VCaP (cell line): Measurements from ENCODE around the gene NHERF1.
A peak's percentile ranks its signal among the peaks of the same experiment; 100 is the strongest.

Experiments used
- H3K27ac ChIP-seq: fragments of 450-650 bp; 2 replicates; pipeline ENCODE4 v1.5.1; 2017
- TF ChIP-seq, protein P1 (sequence below): fragments of 450-650 bp; conservative IDR thresholded peaks from 2 replicates; pipeline ENCODE4 v1.5.1; 2017; ENCODE audit warnings: mild to moderate bottlenecking, moderate library complexity

Gene NHERF1

DNA sequence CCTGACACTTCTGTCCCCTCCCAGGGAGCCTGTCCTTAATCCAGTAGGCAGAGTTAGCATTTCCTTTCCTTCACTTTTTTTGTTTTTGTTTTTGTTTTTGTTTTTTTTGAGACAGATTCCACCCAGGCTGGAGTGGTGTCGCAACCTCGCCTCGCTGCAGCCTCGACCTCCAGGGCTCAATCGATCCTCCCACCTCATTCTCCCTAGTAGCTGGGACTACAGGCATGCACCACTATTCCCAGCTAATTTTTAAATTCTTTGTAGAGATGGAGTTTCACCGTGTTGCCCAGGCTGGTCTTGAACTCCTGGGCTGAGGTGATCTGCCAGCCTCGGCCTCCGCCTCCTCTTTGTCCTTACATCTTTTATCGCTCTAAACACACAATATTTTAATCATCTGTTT, 4.0 kb downstream of the NHERF1 start:
- no peak overlapping the region for H3K27ac ChIP-seq
- TF ChIP-seq, protein P1, sequence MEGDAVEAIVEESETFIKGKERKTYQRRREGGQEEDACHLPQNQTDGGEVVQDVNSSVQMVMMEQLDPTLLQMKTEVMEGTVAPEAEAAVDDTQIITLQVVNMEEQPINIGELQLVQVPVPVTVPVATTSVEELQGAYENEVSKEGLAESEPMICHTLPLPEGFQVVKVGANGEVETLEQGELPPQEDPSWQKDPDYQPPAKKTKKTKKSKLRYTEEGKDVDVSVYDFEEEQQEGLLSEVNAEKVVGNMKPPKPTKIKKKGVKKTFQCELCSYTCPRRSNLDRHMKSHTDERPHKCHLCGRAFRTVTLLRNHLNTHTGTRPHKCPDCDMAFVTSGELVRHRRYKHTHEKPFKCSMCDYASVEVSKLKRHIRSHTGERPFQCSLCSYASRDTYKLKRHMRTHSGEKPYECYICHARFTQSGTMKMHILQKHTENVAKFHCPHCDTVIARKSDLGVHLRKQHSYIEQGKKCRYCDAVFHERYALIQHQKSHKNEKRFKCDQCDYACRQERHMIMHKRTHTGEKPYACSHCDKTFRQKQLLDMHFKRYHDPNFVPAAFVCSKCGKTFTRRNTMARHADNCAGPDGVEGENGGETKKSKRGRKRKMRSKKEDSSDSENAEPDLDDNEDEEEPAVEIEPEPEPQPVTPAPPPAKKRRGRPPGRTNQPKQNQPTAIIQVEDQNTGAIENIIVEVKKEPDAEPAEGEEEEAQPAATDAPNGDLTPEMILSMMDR: no peak

DNA sequence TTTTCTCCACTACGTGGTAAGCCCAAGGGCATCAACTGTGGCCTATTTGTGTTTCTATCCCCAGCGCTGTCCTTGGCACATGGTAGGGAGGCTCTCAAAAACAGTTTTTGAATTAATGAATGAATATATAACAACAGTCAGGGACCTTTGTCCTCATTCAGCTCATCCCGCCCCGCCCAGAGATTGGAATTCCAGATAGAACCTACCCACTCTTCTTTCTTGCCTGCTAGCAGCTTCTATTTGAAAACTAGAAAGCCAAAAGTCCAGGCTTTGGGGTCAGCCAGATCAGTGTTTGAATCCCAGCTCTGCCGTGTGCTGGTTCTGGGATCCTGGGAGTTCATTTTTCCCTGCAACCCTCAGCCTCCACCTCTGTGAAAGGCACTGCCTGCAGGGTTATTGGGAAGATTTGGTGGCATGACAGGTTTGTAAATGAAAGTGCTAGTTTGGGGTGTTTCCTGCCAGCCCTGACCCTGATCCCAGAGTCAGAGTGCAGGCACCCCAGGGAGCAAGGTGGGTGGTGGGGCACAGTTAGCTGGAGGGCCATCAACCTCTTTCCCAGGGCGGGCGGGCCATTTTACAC, 4.5 kb downstream of the NHERF1 start:
- TF ChIP-seq, protein P1: no peak
- H3K27ac ChIP-seq: no peak overlapping the region

DNA sequence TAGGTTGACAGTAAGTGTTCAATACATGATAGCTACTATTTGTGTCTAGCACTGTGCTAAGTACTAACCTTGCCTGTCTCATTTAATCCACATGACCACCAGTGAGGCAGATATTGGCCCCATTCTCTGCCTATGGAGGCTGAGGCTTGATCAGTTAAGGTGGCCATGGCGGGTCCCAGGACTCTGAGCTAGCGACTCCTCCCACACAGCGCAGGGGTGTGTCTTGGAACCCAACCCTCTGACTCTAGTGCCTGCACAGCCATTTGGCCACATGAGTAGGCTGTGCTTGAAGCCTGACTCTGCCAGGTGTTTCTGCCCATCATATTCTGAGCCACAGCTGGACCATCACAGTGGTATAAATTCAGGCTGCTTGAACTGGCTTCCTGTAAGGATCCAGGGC, 6.4 kb downstream of the NHERF1 start:
- no peak overlapping the region for H3K27ac ChIP-seq
- TF ChIP-seq, protein P1: no peak

DNA sequence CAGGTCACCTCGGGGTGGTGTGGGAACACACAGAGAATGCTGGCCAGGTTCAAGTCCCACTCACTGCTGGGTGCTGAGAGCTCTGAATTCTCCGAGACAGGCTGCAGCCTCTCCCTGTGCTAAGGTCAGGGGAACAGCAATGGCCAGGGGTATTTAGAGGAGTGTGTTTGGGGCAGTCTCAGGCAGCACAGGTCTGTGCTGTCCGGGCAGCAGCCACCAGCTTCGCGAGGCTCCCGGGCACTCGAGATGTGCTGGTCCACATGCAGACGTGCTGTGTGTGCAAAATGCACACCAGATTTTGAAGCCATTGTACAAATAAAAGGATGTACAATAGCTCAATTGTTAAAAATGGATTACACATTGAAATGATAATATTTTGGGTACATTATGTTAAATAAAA, 7.1 kb downstream of the NHERF1 start:
- TF ChIP-seq, protein P1: no peak
- no peak overlapping the region for H3K27ac ChIP-seq

DNA sequence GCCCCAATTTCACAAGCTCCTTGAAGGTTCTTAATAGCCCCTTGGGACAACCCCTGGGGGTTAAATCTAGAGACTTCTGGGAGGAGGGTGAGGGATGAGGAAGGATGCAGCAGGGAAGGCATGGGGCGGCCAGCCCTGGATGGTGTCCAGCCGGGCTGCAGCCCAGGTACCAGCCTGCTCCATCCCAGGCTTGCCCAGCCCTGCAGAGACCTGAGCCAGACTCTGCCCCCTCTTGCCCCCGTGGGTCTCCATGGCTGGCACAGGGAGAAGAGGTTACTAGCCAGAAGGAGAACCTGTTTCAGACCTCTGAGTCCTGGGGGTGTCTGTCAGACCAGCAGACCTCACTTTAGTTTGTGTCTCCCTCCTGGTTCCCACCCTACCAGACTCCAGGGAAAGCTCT, 8.5 kb downstream of the NHERF1 start:
- H3K27ac ChIP-seq: peak overlapping the region; percentile 99
- TF ChIP-seq, protein P1: no peak

DNA sequence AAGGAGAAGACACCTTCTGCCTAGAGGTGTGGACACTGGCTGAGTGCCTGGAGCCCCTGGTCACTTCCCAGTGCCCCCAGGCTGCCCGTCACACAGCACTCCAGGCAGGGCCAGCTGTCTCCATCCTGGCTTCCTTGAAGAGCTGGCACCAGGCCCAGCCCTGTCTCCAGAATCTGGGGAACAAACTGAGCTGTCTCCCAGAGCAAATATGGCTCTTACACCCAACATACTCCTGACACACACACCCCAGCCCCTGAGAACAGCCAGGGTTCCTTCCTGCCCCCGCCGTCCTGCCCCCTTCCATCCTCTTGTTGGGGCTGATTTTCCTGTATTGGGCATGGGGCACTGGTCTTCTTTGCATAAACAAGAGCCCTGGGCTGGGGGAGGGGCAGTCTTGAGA, 9.1 kb downstream of the NHERF1 start:
- H3K27ac ChIP-seq: peak overlapping the region; percentile 99
- TF ChIP-seq, protein P1: no peak

DNA sequence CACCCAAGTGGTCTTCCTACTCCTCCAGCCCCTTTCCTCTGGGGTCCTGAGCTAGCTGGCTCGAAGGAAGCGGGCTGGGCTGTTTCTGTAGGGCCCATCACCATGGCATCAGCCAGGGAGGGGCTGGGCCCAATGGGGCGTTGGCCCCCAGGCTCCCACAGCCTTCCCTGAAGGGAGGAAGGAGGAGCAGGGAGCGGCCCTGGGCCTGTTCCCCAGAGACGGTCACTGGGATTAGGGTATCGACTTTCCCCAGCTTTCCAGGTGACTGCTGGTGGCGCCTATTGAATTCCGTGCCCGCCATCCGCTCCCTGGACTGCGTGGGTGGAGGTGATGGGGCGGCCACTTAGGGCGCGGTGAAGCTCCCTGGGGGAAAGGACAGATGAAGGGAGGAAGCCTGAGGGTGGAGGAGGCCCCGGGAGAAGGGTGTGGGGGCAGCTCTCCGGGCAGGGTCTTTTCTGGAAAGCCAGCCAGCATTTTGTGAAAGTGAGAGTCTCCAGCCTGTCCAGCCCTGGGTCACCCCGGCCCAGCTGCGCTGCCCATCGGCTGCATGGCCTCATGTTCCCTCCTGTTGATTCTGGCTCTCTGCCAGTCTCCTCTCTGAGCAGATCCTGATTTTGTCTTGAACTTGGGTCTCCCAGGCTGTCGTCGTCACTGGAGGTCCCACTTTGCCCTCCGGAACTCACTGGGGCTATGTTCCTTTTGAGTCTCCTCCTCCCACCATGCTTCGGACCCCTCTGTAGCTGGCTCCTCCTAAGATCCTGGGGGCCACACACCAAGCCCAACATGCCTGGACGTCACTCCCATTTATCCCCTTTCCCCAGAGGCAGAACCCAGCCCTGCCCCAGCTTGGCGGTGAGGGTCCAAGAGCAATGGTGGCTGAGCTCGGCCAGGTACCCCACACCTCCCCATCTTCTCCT, 9.8 kb downstream of the NHERF1 start:
- TF ChIP-seq, protein P1: no peak
- peak overlapping the region; percentile 99 for H3K27ac ChIP-seq
